Measurements from ENCODE around the gene SIRPA. TPM values are rescaled to one million over a fixed set of nuclear protein-coding genes. Genes with fewer than 3 reads are reported as not detected.

SIRPA gene
- total and polyA plus RNA-seq, 2 of the 8 experiments (the other 6 are each of a cell fraction or from before 2014, with no cell fraction given): 3.9 to 4.3 TPM

DNA sequence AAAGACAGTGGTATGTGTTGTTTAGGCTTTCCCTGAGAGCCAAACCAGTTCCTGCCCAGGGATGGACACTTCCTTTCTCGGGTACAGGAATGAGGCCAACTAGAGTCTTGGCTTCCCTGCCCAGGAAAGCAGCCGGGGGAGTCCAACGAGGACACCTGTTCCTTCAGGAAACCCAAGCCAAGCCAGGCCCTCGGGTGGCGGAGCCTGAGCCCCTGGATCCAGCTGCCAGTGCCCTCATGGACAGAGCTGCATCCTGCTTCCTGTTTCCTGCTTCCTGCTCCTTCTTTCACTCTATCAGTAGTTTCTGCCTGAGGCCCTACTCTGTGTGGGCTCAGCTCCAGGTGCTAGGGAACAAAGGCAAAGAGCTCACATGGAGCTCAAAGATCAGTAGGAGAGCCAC is 7.9 kb upstream of the SIRPA start:
- Histone ChIP-seq H3K4me1 (replicated peaks in 1 of 4; ENCODE audit: control insufficient read depth in 3 of 4, insufficient read depth in 4 of 4, low read length in 3 of 4) (peaks cover 2 to 9% (median 6%) of the 10 kb centered on the region in 4 experiments; a peak in 4 of 7 replicates), H2AFZ (ENCODE audit: low read length) (no peak overlapping the region), H3K23ac (ENCODE audit: insufficient read length) (no peak overlapping the region), H2BK120ac (replicated peaks; ENCODE audit: low read depth, low read length) (no peak overlapping the region), H3K23me2 (ENCODE audit: low read depth, low read length) (no peaks in the 10 kb centered on the region), H3K4me3 (ENCODE audit: extremely low read depth in 1 of 4, insufficient read depth in 2 of 4, low read depth in 3 of 4, low read length in 4 of 4) (no peak overlapping the region), H3K79me1 (ENCODE audit: low read depth, low read length) (no peaks in the 10 kb centered on the region), H2BK15ac (ENCODE audit: low read length) (no peak overlapping the region), H4K8ac (ENCODE audit: extremely low read depth, insufficient read depth, low read length) (no peak overlapping the region), H4K5ac (ENCODE audit: insufficient read length, low read depth, low read length) (no peak overlapping the region), H3K27me3 (replicated peaks in 1 of 4; ENCODE audit: control insufficient read depth in 3 of 4, extremely low read depth in 1 of 4, insufficient read depth in 3 of 4, low read length in 3 of 4) (peaks cover 0 to 3% (median 2%) of the 10 kb centered on the region in 4 experiments; a peak in 3 of 7 replicates), H3K14ac (ENCODE audit: insufficient read length) (no peak overlapping the region), H3K56ac (replicated peaks; ENCODE audit: insufficient read length, low read depth, low read length) (no peak overlapping the region), H2BK12ac (ENCODE audit: low read depth, low read length) (no peak overlapping the region; the same call in 1 of the 2 replicates), H2BK5ac (ENCODE audit: low read depth, low read length) (no peak overlapping the region), H3K4ac (replicated peaks; ENCODE audit: insufficient read length, low read depth, low read length) (no peak overlapping the region), H4K20me1 (replicated peaks in 1 of 2; ENCODE audit: control insufficient read depth in 1 of 2, insufficient read depth in 2 of 2, low read length in 2 of 2) (peaks cover 0 to 2% of the 10 kb centered on the region in 2 experiments), H3K9me3 (ENCODE audit: insufficient read depth in 2 of 2, low read depth in 1 of 2, low read length in 1 of 2) (no peaks in the 10 kb centered on the region), H4K91ac (replicated peaks; ENCODE audit: insufficient read length, low read length) (no peak overlapping the region), H3K27ac (ENCODE audit: low read depth, low read length) (no peak overlapping the region), H3K9ac (replicated peaks in 1 of 4; ENCODE audit: extremely low read depth in 1 of 4, low read depth in 3 of 4, low read length in 3 of 4) (no peak overlapping the region), H3K4me2 (ENCODE audit: insufficient read depth in 1 of 2, low read depth in 2 of 2, low read length in 2 of 2) (no peak overlapping the region), H3K18ac (ENCODE audit: extremely low read depth, low read length) (no peak overlapping the region), H2BK20ac (ENCODE audit: low read length) (no peak overlapping the region), H2AK5ac (ENCODE audit: low read depth, low read length) (no peak overlapping the region), H3K79me2 (ENCODE audit: control insufficient read depth in 1 of 2, insufficient read depth in 2 of 2, low read length in 2 of 2) (no peaks in the 10 kb centered on the region), H3K36me3 (ENCODE audit: control insufficient read depth in 2 of 4, insufficient read depth in 4 of 4, low read length in 3 of 4) (no peaks in the 10 kb centered on the region)
- DNase-seq (ENCODE audit: low read depth in 1 of 2, low spot score in 2 of 2) (no peak), FAIRE-seq (no peak)
- ChIA-PET POLR2A (ENCODE audit: partially characterized antibody) (no interaction called here), CTCF (ENCODE audit: partially characterized antibody) (interaction anchor here (0.6 to 5.0 kb wide), 4 partner anchors 13 to 85 kb away, joined by 3 to 40 read pairs (median 4); no protein-coding TSS in a partner anchor)
- 88% methylated on average over 5 of the region's 5 CpGs; no CpG with 5 or more reads in 1 of the 2 experiments for WGBS, 2 experiments (ENCODE audit: extremely low coverage in 1 of 2, insufficient coverage in 1 of 2, insufficient read length in 1 of 2, insufficient replicate concordance in 2 of 2, low coverage in 1 of 2, low lambda C conversion rate in 2 of 2, missing lambda C conversion rate in 1 of 2)
- TF ChIP-seq PHF8 (conservative IDR thresholded peaks at IDR 0.05; ENCODE audit: low read depth, low read length) (no peak), NRF1 (IDR thresholded peaks at IDR 0.05; ENCODE audit: low read depth, low read length) (no peak), YY1 (IDR thresholded peaks at IDR 0.05; ENCODE audit: low read depth, low read length) (no peak), CBX5 (IDR thresholded peaks at IDR 0.05; ENCODE audit: low read depth, low read length) (no peak), CTBP2 (IDR thresholded peaks at IDR 0.05; ENCODE audit: borderline replicate concordance, insufficient read depth, insufficient read length, low read length) (no peak), TAF1 (IDR thresholded peaks at IDR 0.05; ENCODE audit: low read depth, low read length) (no peak)
- TF ChIP-seq, protein P1, sequence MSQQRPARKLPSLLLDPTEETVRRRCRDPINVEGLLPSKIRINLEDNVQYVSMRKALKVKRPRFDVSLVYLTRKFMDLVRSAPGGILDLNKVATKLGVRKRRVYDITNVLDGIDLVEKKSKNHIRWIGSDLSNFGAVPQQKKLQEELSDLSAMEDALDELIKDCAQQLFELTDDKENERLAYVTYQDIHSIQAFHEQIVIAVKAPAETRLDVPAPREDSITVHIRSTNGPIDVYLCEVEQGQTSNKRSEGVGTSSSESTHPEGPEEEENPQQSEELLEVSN (IDR thresholded peaks at IDR 0.05): no peak
- TF ChIP-seq, protein P2, sequence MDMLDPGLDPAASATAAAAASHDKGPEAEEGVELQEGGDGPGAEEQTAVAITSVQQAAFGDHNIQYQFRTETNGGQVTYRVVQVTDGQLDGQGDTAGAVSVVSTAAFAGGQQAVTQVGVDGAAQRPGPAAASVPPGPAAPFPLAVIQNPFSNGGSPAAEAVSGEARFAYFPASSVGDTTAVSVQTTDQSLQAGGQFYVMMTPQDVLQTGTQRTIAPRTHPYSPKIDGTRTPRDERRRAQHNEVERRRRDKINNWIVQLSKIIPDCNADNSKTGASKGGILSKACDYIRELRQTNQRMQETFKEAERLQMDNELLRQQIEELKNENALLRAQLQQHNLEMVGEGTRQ (IDR thresholded peaks at IDR 0.05; ENCODE audit: low read length): no peak
